Adrenal gland (tissue), 12 donors: ENCODE measurements around the gene CCDC61. TPM values are rescaled to one million over a fixed set of nuclear protein-coding genes. Genes with fewer than 3 reads are reported as not detected.

Source experiments
- DNase-seq, 7 donors: peaks; one replicate each; pipeline ENCODE4 v3.0.0-alpha.2; 2019 to 2020
- H3K27ac ChIP-seq, 5 donors: fragments of 200-600 bp; sonication (generic) in 4 of 5; 1 replicate in 3 of 5; 2 replicates in 2 of 5; pipeline versions ENCODE4 v1.5.1 to v1.8.0; 2016 to 2020; ENCODE audit warnings: mild to moderate bottlenecking in 1 of 5
- H3K27me3 ChIP-seq: fragments of 200-600 bp; 2 replicates; pipeline ENCODE4 v1.8.0; 2021
- H3K36me3 ChIP-seq, 2 donors: fragments of 200-600 bp; replicated peaks in 1 of 2; 1 replicate in 1 of 2; 2 replicates in 1 of 2; pipeline versions ENCODE4 v1.5.1 to v1.8.0; 2018 to 2022
- H3K4me1 ChIP-seq, 2 donors: fragments of 200-600 bp; replicated peaks in 1 of 2; 1 replicate in 1 of 2; 2 replicates in 1 of 2; pipeline versions ENCODE4 v1.5.1 to v1.8.0; 2018 to 2021
- H3K4me3 ChIP-seq, 4 donors: fragments of 200-600 bp; sonication (generic) in 3 of 4; one replicate each; pipeline ENCODE4 v1.5.1; 2016 to 2018
- H3K9me3 ChIP-seq, 3 donors: fragments of 200-600 bp; sonication (generic) in 1 of 3; replicated peaks in 1 of 3; 1 replicate in 2 of 3; 2 replicates in 1 of 3; pipeline versions ENCODE4 v1.5.1 to v1.8.0; 2016 to 2021
- CTCF ChIP-seq, 6 experiments: fragments of 450-650 bp in 4 of 6; fragments of 200-600 bp in 2 of 6; sonication (generic) in 1 of 6; IDR thresholded peaks; 1 replicate in 5 of 6; 2 replicates in 1 of 6; pipeline versions ENCODE4 v1.5.1 to v1.8.0; 2016 to 2021; ENCODE audit warnings: antibody characterized with exemption in 6 of 6, mild to moderate bottlenecking in 2 of 6, moderate library complexity in 1 of 6
- POLR2A ChIP-seq, 2 donors: fragments of 450-650 bp; IDR thresholded peaks; one replicate each; pipeline ENCODE4 v1.6.1; 2017; ENCODE audit warnings: antibody characterized with exemption in 2 of 2, mild to moderate bottlenecking in 2 of 2, moderate library complexity in 1 of 2
- WGBS, 4 donors: extraction: QIAGEN DNeasy Blood & Tissue Kit in 2 of 4; methylation state at CpG; one replicate each; pipeline versions ENCODE4 v1.1.5 to v1.1.7; 2013 to 2017; 5-methylcytosine and 5-hydroxymethylcytosine counted together
- intact Hi-C, 2 donors: fragments of 100-400 bp; cut with DNase I; formaldehyde crosslinking; loops; one replicate each; pipeline versions ENCODE4 v1.14.1 to v1.15.0; 2022 to 2023
- polyA plus RNA-seq, 3 donors: library from polyadenylated mRNA; stranded (reverse); fragments of 200-250 nt in 2 of 3; fragments of 350-450 nt in 1 of 3; fragmentation: Illumina TruSeq in 1 of 3; extraction: RNeasy Lipid Tissue Mini Kit (QIAGEN cat#74804) in 1 of 3; gene quantifications; one replicate each; pipeline ENCODE4 v1.2.3, GENCODE V29; 2013 to 2014
- total RNA-seq, 9 donors: library from RNA; depleted of rRNA in 4 of 9; stranded (reverse); fragments of >200 nt in 4 of 9; fragments of 120-200 nt in 1 of 9; fragmentation: NEBNext Ultra II Directional in 1 of 9; extraction: Animal tissue kit (Norgen Biotek cat#: 25700) in 1 of 9; gene quantifications; one replicate each; pipeline versions ENCODE4 v1.1.0 to v1.2.4, GENCODE V29; 2013 to 2023
- donor health status: healthy with polysubstance abuse.
- donor health status: Bipolar disorder and iron deficiency.
- donor health status: DM: yes; HTN: yes; CAD: no.
- donor health status: DM: no; HTN: no; CAD: no.
- donor health status: DM: no; HTN: no; CAD: no.
- donor health status: DM: yes; HTN: yes; CAD: no.

Gene CCDC61
- total and polyA plus RNA-seq, 12 donors, result 2.8 to 45.9 (median 15.0) TPM

- Histone ChIP-seq H3K27me3 (peaks cover 9% of the 10 kb centered on the region), H3K36me3 (no peaks in the 10 kb centered on the region), H3K4me1 (peaks cover 7 to 11% of the 10 kb centered on the region in 2 donors), H3K9me3 (no peaks in the 10 kb centered on the region), H3K4me3 (no peak overlapping the region), H3K27ac (no peak overlapping the region)
- intact Hi-C loops, result no loop called here
- TF ChIP-seq POLR2A (IDR thresholded peaks at IDR 0.05) (no peak), CTCF (IDR thresholded peaks at IDR 0.05) (peak in 1 of 6 experiments; percentile 12)
- 37 to 49% (median 46%) methylated on average over 5 to 7 of the region's 7 CpGs for WGBS, 4 donors
- peak in 1 of 7 donors; percentile 29 for DNase-seq
Measured at GRCh38 chr19:46017095-46017429, 21.8 kb downstream of the CCDC61 start.

- 89 to 96% (median 94%) methylated on average over 7 to 15 of the region's 15 CpGs for WGBS, 4 donors
- no peak for TF ChIP-seq CTCF (IDR thresholded peaks at IDR 0.05)
- TF ChIP-seq POLR2A (IDR thresholded peaks at IDR 0.05), result no peak
- Histone ChIP-seq H3K9me3 (no peaks in the 10 kb centered on the region), H3K36me3 (no peaks in the 10 kb centered on the region), H3K4me3 (no peak overlapping the region), H3K27me3 (peaks cover 19% of the 10 kb centered on the region), H3K4me1 (peaks cover 7 to 11% of the 10 kb centered on the region in 2 donors), H3K27ac (no peak overlapping the region)
- intact Hi-C loops, result no loop called here
- DNase-seq, result no peak
Measured at GRCh38 chr19:46017874-46018675, 22.8 kb downstream of the CCDC61 start.

GRCh38 chr19:46018729-46019251 is 23.5 kb downstream of the CCDC61 start:
- WGBS, 4 donors, result 93 to 99% (median 94%) methylated on average over 5 to 10 of the region's 10 CpGs
- TF ChIP-seq POLR2A (IDR thresholded peaks at IDR 0.05) (no peak), CTCF (IDR thresholded peaks at IDR 0.05) (no peak)
- H3K9me3 ChIP-seq, result no peaks in the 10 kb centered on the region

GRCh38 chr19:46019270-46019669 is 24.0 kb downstream of the CCDC61 start:
- DNase-seq, result no peak
- Histone ChIP-seq H3K4me3 (no peak overlapping the region), H3K4me1 (peaks cover 7 to 11% of the 10 kb centered on the region in 2 donors), H3K9me3 (no peaks in the 10 kb centered on the region), H3K36me3 (no peaks in the 10 kb centered on the region), H3K27me3 (peaks cover 21% of the 10 kb centered on the region), H3K27ac (no peak overlapping the region)
- TF ChIP-seq POLR2A (IDR thresholded peaks at IDR 0.05) (no peak), CTCF (IDR thresholded peaks at IDR 0.05) (no peak)
- intact Hi-C loops, result no loop called here
- WGBS, 4 donors, result 89 to 96% (median 91%) methylated on average over 10 to 13 of the region's 13 CpGs

More at GRCh38 chr19:46018729-46019251, 23.5 kb downstream of the CCDC61 start:
- DNase-seq, result no peak
- Histone ChIP-seq H3K27me3 (peaks cover 21% of the 10 kb centered on the region), H3K36me3 (no peaks in the 10 kb centered on the region), H3K4me1 (peaks cover 7 to 11% of the 10 kb centered on the region in 2 donors), H3K4me3 (no peak overlapping the region), H3K27ac (no peak overlapping the region)
- intact Hi-C loops, result no loop called here
